Right renal pelvis (tissue), 4 donors: ENCODE data around the gene IRF8. TPM values are rescaled to one million over a fixed set of nuclear protein-coding genes. Genes with fewer than 3 reads are reported as not detected.
"Not testable (repeated sequence)": the region's sequence is repeated elsewhere in the genome, so short reads cannot be mapped to it uniquely, and the experiment has no call there.

ENCODE experiments used
- DNase-seq, 4 donors: peaks; one replicate each; pipeline ENCODE4 v3.0.0-alpha.2; 2013; ENCODE audit warnings: low read depth in 4 of 4, low spot score in 3 of 4, missing footprints in 1 of 4
- polyA plus RNA-seq, 4 donors: library from polyadenylated mRNA; unstranded; fragments of 120-200 nt; gene quantifications; one replicate each; pipeline ENCODE4 v1.2.1, GENCODE V29; 2013; ENCODE audit not compliant: insufficient read length in 4 of 4

The IRF8 gene
- polyA plus RNA-seq, 4 donors: 3.9 to 6.1 (median 5.1) TPM

DNA sequence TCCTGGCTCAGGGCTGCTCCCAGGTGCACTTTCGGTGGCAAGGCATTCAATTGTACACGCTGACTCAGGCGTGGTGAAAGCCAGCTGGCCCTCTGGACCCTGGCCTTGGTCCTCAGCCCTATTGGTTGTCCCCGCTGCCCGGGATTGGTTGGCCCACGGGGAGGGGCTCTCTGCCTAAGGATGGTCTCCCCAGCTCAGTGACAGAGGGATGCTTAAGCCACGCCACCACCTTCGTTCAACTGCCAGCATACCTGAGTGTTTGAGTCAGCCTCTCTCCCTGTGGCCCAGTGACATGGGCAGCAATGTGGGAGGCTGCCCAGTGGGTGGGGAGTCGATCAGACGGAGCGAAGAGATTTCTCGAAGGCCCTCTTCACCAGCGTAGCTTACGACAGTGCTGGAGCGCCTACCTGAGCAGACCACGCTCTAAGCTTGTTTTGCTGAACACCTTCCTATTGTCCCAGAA is 30.3 kb downstream of the IRF8 start:
- DNase-seq: no peak

DNA sequence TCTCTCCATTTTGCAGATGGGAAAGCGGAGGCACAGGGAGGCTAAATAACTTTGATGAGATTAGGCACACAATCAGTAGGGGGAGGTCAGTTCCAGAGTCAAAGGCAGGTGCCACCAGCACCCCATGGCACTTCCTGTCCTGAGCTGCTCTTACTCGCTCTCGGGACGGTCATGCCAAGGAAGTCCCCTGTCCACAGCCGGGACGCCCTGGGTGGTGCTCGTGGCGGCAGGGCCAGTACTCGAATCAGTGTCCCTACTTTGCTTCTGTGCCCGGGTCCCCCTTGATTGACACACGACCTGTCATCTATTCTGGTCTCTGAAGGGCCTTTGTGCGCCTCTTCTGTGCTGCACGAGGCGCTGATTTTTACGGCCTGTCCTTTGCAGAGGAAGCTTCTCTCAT is 31.3 kb downstream of the IRF8 start:
- no peak for DNase-seq

DNA sequence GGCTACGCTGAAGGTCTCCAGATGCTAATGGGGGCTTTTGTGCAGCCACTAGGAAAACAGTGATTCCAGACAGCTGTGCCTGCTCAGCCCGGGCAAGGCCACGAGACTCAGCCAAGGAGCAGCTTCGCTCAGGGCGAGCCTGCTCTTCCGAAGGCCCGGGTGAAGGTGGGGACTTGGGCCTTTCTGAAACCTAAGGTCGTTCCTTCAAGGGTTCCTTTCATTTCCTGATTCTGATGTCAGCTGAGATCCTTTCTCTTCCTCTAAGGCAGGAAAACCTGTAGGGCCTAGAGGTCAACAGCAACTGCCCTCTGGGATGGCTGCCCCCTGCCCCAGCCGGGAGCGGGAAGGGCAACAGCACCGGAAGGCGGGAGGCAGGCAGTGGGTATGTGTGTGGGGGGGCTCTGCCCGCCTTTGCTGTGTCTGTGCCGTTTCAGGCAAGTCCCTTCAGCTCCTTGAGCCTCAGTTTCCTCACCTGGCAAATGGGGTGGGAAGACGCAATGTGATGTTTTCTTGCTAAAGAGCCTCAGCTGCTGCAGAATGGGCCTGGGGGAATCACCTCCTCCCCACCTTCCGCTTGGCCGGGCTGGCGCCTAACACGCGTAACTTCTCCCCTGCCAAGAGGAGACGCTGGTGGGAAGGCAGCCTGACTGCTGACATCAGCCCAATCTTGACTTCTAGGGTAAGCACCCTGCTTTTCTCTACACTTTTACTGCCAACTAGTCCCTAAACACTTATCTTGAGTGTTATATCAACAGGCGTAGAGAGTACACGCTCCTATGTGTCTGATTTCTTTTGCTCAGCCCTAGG is 32.8 kb downstream of the IRF8 start:
- DNase-seq: no peak

DNA sequence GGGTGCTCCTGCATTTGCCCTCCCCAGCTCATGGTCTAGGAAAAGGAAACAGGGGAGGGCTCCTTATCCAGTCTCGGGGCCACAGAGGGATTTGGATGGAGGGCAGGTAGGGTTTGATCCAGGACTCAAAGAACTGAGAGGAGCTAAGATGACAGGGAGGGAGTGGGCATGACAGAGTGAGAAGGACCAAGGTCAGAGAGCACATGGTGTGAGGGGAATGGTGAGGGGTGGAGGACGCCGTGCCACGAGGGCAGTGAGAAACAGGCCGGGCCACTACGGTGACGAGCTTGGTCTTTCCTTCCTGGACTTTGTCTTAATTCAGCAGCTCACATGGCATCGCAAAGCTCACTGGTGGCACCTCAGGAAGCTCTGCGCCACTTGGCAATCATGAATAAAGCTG is 35.2 kb downstream of the IRF8 start:
- DNase-seq: no peak

DNA sequence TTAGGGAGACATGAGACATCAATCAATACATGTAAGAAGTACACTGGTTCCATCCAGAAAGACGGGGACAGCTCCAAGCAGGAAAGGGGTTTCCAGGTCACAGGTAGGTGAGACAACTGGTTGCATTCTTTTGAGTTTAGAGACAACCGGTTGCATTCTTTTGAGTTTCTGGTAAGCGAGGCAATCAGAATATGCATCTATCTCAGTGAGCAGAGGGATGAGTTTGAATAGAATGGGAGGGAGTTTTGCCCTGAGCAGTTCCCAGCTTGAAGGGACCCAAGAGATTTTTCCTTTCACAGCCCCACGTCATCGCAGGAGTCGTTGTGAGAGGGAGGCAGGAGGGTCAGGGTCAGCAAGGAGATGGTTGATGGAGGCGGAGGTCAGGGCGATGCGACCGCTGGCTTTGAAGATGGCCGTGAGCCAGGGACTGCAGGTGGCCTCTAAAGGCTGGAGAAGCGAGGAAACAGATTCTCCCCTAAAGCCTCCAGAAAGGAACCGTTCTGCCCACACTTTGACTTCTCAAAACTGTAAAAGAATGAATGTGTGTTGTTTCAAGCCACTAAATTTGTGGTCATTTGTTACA is 36.5 kb downstream of the IRF8 start:
- no peak for DNase-seq

DNA sequence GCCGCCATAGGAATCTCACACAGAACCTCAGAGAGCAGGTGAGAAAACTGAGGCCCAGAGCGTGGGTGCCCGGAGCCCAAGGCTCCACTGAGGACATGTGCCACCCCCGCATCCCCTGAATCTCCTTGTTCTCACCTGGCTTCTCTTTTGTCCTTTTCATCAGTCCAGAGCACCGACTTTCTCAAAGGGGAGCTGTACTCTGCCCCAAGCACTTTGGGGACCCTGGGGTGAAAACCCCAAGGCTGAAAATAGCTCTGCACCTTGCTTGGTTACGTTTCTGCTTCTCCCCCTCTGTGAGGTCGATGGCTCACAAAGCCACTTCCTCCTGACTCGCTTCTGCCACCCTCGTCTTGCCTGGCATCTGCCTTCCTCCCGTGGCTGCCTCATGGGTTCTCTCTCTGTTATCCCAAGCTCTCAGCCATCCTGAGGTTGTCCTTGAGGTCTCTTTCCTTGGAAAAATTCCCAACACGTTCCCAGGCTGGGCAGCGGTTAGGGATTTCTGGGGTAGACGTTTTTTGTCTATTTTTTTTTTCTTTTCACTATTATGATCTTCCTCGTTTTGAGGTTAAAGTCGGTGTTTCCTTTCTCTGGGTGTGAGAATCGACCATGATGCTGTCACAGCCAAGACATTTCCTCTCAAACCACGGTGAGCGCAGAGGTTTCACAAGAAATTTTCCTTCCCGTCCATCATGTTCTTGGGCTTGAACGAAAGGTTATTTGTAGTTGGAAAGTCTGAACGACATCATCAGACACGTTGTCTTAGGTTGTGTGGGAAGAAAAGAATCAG is 37.2 kb downstream of the IRF8 start:
- no peak for DNase-seq

DNA sequence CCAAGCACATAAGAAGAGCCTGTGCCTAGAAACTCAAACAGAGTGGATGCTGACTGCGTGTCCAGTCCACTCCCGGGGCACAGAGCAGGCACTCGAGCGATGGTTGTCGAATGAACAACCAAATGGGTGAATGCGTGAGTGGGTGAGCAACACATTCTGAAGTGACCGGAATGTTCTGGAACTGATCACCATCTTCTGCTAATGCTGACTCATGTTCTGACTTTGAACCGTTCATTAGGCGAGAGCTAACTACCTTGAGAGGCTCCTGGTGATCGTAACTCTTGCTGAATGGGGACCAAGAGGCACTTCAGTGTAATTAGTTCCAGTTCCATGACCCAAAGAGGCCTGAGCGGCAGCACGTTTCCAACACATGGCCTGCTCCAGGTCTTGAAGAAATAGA is 37.9 kb downstream of the IRF8 start:
- no peak for DNase-seq

DNA sequence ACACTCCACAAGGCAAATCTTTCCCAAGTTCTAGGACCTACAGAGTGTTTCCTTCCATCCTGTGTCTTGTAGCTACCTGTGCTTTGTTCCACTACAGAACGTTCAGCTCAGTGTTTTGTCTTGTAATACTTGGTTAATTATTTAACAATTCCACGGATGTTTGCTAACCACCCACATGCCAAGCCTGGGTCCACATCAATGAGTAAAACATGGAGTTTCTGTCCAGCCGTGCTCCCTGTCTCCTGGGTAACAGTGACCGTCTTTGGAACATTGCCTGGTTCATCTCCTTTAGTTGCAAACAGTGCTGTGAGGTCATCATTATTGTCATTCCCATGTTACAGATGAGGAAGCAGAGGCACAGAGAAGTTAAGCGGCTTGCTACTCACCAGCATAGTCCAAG is 41.3 kb downstream of the IRF8 start:
- no peak for DNase-seq

DNA sequence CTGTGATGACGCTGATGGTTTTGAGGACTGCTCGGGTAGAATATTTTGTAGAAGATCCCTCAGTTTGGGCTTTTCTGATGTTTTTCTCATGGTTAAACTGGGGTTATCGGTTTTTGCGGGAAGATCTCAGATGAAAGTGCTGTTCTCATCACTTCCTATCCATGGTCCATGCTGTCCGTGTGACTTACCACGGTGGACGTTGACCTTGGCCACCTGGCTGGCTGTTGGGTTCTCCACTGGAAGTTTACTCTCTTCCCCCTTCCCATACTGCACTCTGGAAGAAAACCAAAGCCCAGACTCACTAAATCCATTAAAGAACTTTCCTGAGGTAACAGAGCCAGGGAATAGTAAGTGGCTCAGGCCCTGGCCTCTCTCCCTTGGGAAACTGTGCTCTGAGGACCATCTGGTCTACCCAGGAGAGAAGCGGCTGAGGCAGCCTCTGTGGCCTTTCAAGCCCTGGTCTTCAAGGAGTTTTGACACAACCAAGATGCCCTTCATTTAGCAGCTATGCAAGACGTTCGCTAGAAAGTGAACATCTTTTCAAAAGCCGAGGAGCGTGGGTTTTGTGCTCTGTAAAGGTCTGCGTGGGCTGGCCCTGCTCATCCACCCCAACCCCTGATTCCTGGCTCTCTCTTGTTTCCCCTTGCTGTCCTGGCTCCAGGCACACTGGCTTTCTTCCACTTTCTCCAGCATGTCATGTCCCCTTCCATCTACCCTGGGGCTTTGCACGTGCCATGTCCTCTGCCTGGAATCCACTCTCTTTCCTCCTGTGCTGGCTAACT is 43.1 kb downstream of the IRF8 start:
- no peak for DNase-seq

DNA sequence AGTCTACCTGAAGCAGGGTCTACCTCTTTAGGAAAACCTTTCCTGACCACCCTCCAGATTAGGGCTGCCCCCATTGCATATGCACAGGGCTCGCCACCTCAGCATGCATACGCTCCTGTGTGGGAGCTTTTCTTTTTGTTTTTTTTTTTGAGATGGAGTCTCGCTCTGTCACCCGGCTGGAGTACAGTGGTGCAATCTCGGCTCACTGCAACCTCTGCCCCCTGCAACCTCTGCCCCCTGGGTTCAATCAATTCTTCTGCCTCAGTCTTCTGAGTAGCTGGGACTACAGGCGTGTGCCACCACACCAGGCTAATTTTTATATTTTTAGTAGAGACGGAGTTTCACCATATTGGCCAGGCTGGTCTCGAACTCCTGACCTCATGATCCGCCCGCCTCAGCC is 43.7 kb downstream of the IRF8 start:
- DNase-seq: not testable (repeated sequence)

DNA sequence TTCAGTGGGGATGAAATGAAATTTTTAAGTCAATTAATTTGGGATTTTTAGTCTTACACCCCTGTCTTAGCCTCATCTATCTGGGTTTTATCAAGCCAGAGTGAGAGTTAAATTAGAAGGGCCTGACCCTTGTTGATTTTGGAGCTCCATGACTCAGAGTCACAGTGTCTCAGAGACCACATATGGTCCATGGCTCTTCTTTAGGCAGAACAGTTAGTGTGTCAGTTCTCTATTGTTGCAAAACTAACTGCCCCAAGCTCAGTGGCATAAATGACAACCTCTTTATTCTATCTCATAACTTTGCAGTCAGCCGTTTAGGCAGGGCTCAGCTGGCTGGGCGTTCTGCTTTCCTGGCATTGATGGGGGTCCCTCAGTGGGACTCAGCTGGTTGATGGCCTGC is 44.7 kb downstream of the IRF8 start:
- no peak for DNase-seq

DNA sequence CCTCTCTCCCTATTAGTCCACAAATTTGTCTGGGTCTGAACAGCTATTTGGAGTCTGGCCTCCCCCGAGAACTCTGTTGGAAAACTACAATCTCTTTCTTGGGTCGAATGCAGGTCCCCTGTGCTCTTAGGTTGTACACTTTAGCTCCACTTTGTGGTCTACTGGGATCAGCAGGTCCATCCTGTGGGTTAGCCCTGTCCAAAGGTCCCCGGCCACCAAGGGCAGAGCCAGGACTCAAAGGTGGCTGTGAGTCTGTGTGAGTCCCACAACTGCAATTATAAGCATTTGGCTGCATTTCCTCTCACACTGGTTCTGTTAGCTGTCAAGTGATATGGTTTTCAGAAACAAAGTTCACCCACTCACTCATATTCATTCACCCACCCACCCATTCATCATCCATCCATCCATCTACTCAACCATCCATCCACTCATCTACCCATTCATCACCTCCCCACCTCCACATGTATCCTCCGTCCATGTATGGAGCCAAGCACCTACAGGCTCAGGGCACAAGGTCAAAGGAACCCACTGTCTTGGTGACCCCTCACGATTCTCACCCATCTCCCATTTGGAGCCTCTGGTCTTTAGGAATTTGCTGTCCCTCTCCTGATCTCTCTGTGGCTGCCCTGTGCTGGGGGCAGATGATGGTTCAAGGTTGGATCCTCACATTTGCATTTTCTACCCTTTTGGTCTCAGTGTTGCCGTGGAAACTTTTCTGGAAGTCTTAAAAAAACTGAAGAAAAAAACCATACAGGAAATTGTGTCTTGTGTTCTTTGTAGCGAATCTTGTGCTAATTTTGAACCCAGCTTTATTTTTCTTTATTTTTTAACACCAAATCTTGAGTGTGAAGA is 45.8 kb downstream of the IRF8 start:
- DNase-seq: no peak

DNA sequence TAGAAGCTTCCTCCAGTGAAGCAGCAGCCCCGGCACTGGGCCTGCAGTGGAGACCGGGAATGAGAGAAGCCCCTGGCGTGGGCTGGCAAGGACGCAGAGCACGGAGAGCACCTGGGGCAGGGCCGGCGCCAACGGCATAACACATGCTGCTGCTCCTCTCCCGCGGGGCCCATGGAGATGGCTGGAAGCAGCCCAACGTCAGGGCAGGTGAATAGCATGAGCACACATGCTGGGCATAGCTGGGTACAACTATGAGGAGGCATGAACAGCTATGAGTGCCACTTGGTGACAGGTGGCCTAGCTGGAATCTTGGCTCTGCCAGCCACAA is 46.4 kb downstream of the IRF8 start:
- no peak for DNase-seq

DNA sequence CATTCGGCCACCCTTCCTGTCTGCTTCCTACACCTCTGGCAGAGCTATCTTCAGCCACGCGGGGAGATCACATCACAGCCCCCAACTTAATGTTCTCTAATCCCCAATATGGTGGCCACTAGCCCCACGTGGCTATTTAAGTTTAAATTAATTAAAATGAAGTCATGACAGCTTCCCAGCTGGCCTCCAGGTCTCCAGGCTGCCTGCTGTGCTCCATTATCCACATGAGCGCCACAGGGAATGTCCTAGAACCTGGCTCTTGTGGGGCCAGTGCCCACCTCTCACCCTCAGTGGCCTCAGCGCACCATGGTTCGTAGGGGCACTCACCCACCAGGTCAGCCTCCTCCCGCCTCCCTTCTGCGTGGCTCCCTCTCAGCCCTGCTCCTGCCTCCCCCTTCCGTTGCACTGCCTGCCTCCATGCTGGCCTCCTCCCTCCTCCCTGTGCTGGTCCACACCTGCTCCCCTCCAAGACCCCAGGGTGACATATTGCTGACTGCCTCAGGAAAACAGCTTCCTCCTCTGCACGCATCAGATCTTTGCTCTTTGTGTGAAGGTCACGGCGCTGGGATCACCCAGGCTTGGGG is 47.7 kb downstream of the IRF8 start:
- DNase-seq: no peak

DNA sequence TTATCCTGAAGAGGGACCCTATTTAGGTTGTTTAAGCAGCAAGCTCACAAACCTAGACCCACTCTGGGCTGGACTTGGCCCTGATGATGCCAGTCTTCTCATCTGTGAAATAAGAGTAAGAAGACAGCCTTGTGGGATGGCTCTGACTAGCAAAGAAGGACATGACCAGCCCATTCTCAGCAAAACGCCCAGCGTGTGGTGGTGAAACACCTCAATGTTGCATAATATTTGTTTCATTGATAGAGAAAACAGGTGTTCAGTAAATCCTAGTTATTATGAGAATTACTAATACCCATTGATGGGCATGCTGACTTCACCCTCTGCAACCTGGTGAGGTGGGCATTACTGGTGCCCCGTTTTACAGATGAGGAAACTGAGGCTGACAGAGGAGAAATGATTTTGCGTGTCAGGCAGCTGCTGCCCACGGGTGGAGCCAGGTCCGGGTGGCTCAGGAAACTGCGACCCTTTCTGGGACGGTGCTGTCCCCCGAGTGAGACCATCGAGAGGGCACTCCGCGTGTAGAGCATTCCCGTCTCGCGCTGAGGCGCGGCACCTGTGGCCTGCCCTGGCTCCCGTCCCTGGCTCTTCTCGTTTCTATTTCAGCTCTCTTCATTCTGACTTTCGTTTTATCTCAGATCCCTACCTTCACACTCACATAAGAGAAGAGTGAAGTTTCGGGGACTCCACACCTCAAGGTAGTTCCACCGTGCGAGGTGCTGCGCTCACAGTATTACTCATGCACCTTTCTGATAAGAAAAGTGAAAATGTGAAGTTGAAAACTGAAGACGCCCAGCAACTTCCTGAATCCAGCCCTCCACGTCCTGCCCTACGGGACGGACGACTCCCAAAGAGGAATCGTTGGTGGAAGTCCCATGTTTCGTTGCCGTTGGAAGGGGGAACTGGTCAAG is 48.5 kb downstream of the IRF8 start:
- no peak for DNase-seq

DNA sequence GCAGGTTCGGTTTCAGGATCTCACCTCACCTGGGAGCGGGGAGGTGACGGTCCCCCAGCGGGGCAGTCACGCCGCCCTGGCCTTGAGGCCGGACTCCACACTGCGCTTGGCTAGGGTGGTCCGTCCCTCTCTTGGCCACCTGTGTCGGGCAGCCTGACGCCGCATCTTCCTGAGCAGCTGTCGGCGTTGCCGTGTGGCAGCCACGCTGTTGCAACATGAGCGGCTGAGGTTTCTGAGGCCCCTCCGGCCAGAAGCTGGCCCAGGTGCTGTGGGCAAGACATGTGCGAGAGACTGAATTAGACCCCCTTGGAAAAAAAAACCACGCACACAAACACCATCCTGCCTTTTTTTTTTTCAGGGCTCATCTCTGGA is 49.2 kb downstream of the IRF8 start:
- no peak for DNase-seq

DNA sequence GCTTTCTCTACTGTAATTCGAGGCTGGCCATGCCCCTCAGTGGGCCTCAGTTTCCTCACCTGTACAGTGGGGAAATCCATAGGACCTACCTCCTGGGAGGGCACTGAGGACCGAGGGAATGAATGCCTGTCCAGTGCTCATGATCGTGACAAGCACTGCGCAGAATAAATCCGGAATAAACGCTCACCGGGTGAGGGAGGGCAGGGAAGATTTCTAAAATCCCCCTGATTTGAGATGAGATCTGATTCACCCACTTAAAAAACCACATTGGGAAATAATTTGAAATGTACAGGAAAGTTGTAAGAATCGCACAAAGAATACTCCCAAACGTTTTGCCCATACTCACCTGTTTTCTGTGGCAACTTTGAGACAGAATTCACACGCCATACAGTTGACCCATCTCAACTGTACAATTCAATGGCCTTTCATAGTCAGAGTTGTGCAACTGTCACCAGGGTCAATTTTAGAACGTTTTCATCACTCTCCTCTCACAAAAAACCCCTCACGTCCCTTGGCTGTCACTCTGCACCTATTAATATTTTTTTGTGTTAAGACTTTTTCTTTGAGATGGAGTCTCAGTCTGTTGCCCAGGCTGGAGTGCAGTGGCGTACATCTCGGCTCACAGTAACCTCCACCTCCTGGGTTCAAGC is 49.8 kb downstream of the IRF8 start:
- DNase-seq: no peak
